GM12878 (cell line): ENCODE data around the gene GPR68. TPM values are rescaled to one million over a fixed set of nuclear protein-coding genes. Genes with fewer than 3 reads are reported as not detected.
A peak's percentile ranks its signal among the peaks of the same experiment; 100 is the strongest.

ENCODE experiments used
- BACH1 ChIP-seq: fragments of 450-650 bp; IDR thresholded peaks from 2 replicates; pipeline ENCODE4 v1.6.1; 2017; ENCODE audit warnings: mild to moderate bottlenecking, borderline replicate concordance
- E2F4 ChIP-seq: IDR thresholded peaks from 2 replicates; pipeline ENCODE4 v1.6.1; 2012; ENCODE audit warnings: low read depth, low read length, improper control_type of control experiment
- EP300 ChIP-seq, 2 experiments: fragments of 150-350 bp in 1 of 2; IDR thresholded peaks; 2 replicates each; pipeline ENCODE4 v1.6.1; 2011 to 2012; ENCODE audit warnings: low read depth in 2 of 2, low read length in 2 of 2, borderline replicate concordance in 1 of 2, improper control_type of control experiment in 1 of 2, inconsistent platforms in 1 of 2; ENCODE audit not compliant: control insufficient read depth in 1 of 2
- GATAD2B ChIP-seq: fragments of 450-650 bp; conservative IDR thresholded peaks from 2 replicates; pipeline ENCODE4 v1.6.1; 2017; ENCODE audit warnings: low read depth, mild to moderate bottlenecking, moderate library complexity
- MEF2B ChIP-seq: fragments of 450-650 bp; IDR thresholded peaks from 2 replicates; pipeline ENCODE4 v1.6.1; 2018; ENCODE audit warnings: mild to moderate bottlenecking, moderate library complexity; ENCODE audit not compliant: partially characterized antibody, poor library complexity, severe bottlenecking
- MTA3 ChIP-seq: IDR thresholded peaks from 2 replicates; pipeline ENCODE4 v1.6.1; 2012; ENCODE audit warnings: low read length, inconsistent platforms, borderline replicate concordance
- NR2C2 ChIP-seq: IDR thresholded peaks from 2 replicates; pipeline ENCODE4 v1.6.1; 2011; ENCODE audit warnings: borderline replicate concordance, low read depth; ENCODE audit not compliant: control insufficient read depth, insufficient read length
- NRF1 ChIP-seq: conservative IDR thresholded peaks from 2 replicates; pipeline ENCODE4 v1.6.1; 2011; ENCODE audit warnings: mild to moderate bottlenecking, low read depth, low read length, improper control_type of control experiment
- PKNOX1 ChIP-seq: fragments of 450-650 bp; IDR thresholded peaks from 2 replicates; pipeline ENCODE4 v1.6.1; 2016; ENCODE audit warnings: mild to moderate bottlenecking
- RFX5 ChIP-seq: IDR thresholded peaks from 2 replicates; pipeline ENCODE4 v1.6.1; 2011; ENCODE audit warnings: low read depth, low read length, improper control_type of control experiment
- SIX5 ChIP-seq: IDR thresholded peaks from 2 replicates; pipeline ENCODE4 v1.6.1; 2011; ENCODE audit warnings: mild to moderate bottlenecking, low read depth, low read length, moderate library complexity; ENCODE audit not compliant: severe bottlenecking
- TARDBP ChIP-seq: IDR thresholded peaks from 2 replicates; pipeline ENCODE4 v1.6.1; 2016; ENCODE audit warnings: borderline replicate concordance
- USF1 ChIP-seq: IDR thresholded peaks from 2 replicates; pipeline ENCODE4 v1.6.1; 2011; ENCODE audit warnings: borderline replicate concordance, low read depth, mild to moderate bottlenecking, moderate library complexity, mixed read lengths, low read length; ENCODE audit not compliant: insufficient read depth; ENCODE audit errors: extremely low read length
- ZBED1 ChIP-seq: IDR thresholded peaks from 2 replicates; pipeline ENCODE4 v1.6.1; 2016; ENCODE audit warnings: borderline replicate concordance
- polyA plus RNA-seq, 11 experiments: library from polyadenylated mRNA; depleted of rRNA in 4 of 11; unstranded in 6 of 11; stranded (reverse) in 5 of 11; fragments of >200 nt; fragmentation: Nextera tagmentation in 4 of 11; fragmentation: Illumina TruSeq in 1 of 11; extraction: Ambion mirVana in 4 of 11; extraction: Trizol in 1 of 11; gene quantifications; 1 replicate in 1 of 11; 2 replicates in 10 of 11; pipeline versions ENCODE4 v1.2.1 to v1.2.3, GENCODE V29; 2011 to 2016; ENCODE audit warnings: inconsistent platforms in 2 of 11, missing spikeins in 2 of 11, low read depth in 1 of 11
- total RNA-seq, 4 experiments: library from RNA; depleted of rRNA in 3 of 4; stranded (reverse); fragments of >200 nt in 3 of 4; fragmentation: Illumina TruSeq in 1 of 4; extraction: Trizol in 1 of 4; gene quantifications; 2 replicates each; pipeline versions ENCODE4 v1.2.1 to v1.2.3, GENCODE V29; 2013 to 2021
- TF ChIP-seq, protein P1 (sequence below): fragments of 450-650 bp; IDR thresholded peaks from 2 replicates; pipeline ENCODE4 v1.6.1; 2016; ENCODE audit warnings: mild to moderate bottlenecking, moderate library complexity, borderline replicate concordance
- TF ChIP-seq, protein P2 (sequence below): fragments of 450-650 bp; IDR thresholded peaks from 2 replicates; pipeline ENCODE4 v1.6.1; 2018; ENCODE audit warnings: borderline replicate concordance, mild to moderate bottlenecking; ENCODE audit not compliant: partially characterized antibody
- TF ChIP-seq, protein P3 (sequence below): fragments of 450-650 bp; IDR thresholded peaks from 2 replicates; pipeline ENCODE4 v1.6.1; 2017; ENCODE audit warnings: borderline replicate concordance

Gene GPR68
- total and polyA plus RNA-seq, 10 of the 15 experiments (the other 5 are each of a cell fraction or from before 2014, with no cell fraction given): 0.06 to 3.4 (median 1.8) TPM

GRCh38 chr14:91241863-91242262 is 2.6 kb downstream of the GPR68 start (continued):
- TF ChIP-seq, protein P1, sequence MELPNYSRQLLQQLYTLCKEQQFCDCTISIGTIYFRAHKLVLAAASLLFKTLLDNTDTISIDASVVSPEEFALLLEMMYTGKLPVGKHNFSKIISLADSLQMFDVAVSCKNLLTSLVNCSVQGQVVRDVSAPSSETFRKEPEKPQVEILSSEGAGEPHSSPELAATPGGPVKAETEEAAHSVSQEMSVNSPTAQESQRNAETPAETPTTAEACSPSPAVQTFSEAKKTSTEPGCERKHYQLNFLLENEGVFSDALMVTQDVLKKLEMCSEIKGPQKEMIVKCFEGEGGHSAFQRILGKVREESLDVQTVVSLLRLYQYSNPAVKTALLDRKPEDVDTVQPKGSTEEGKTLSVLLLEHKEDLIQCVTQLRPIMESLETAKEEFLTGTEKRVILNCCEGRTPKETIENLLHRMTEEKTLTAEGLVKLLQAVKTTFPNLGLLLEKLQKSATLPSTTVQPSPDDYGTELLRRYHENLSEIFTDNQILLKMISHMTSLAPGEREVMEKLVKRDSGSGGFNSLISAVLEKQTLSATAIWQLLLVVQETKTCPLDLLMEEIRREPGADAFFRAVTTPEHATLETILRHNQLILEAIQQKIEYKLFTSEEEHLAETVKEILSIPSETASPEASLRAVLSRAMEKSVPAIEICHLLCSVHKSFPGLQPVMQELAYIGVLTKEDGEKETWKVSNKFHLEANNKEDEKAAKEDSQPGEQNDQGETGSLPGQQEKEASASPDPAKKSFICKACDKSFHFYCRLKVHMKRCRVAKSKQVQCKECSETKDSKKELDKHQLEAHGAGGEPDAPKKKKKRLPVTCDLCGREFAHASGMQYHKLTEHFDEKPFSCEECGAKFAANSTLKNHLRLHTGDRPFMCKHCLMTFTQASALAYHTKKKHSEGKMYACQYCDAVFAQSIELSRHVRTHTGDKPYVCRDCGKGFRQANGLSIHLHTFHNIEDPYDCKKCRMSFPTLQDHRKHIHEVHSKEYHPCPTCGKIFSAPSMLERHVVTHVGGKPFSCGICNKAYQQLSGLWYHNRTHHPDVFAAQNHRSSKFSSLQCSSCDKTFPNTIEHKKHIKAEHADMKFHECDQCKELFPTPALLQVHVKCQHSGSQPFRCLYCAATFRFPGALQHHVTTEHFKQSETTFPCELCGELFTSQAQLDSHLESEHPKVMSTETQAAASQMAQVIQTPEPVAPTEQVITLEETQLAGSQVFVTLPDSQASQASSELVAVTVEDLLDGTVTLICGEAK: no peak
- TF ChIP-seq NRF1 (no peak), ZBED1 (peak; percentile 37; the same call in 1 of the 2 replicates), MEF2B (peak; percentile 37), BACH1 (peak; percentile 36; the same call in 1 of the 2 replicates), NR2C2 (no peak), RFX5 (no peak), EP300 (IDR thresholded peaks at IDR 0.05; ENCODE audit: borderline replicate concordance in 1 of 2, control insufficient read depth in 1 of 2, low read depth in 2 of 2, low read length in 2 of 2) (peak; percentile 53 to 79; a peak in 2 of 4 replicates), SIX5 (no peak), GATAD2B (0 out of 2 replicates have a peak, but pooled peaks have one; percentile 76), TARDBP (no peak), E2F4 (no peak), PKNOX1 (peak; percentile 28; the same call in 1 of the 2 replicates), MTA3 (peak; percentile 66; the same call in 1 of the 2 replicates), USF1 (no peak)
- TF ChIP-seq, protein P2, sequence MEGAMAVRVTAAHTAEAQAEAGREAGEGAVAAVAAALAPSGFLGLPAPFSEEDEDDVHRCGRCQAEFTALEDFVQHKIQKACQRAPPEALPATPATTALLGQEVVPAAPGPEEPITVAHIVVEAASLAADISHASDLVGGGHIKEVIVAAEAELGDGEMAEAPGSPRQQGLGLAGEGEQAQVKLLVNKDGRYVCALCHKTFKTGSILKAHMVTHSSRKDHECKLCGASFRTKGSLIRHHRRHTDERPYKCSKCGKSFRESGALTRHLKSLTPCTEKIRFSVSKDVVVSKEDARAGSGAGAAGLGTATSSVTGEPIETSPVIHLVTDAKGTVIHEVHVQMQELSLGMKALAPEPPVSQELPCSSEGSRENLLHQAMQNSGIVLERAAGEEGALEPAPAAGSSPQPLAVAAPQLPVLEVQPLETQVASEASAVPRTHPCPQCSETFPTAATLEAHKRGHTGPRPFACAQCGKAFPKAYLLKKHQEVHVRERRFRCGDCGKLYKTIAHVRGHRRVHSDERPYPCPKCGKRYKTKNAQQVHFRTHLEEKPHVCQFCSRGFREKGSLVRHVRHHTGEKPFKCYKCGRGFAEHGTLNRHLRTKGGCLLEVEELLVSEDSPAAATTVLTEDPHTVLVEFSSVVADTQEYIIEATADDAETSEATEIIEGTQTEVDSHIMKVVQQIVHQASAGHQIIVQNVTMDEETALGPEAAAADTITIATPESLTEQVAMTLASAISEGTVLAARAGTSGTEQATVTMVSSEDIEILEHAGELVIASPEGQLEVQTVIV: no peak
- TF ChIP-seq, protein P3, sequence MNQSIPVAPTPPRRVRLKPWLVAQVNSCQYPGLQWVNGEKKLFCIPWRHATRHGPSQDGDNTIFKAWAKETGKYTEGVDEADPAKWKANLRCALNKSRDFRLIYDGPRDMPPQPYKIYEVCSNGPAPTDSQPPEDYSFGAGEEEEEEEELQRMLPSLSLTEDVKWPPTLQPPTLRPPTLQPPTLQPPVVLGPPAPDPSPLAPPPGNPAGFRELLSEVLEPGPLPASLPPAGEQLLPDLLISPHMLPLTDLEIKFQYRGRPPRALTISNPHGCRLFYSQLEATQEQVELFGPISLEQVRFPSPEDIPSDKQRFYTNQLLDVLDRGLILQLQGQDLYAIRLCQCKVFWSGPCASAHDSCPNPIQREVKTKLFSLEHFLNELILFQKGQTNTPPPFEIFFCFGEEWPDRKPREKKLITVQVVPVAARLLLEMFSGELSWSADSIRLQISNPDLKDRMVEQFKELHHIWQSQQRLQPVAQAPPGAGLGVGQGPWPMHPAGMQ: no peak
